Liver (tissue), 9 donors: ENCODE data around the gene ZNF503. TPM values are rescaled to one million over a fixed set of nuclear protein-coding genes. Genes with fewer than 3 reads are reported as not detected.

ENCODE experiments used
- DNase-seq: peaks from one replicate; pipeline ENCODE4 v3.0.0-alpha.2; 2017; ENCODE audit warnings: low spot score
- H3K27ac ChIP-seq, 2 donors: one replicate each; pipeline ENCODE4 v1.7.0; 2013; ENCODE audit warnings: inconsistent platforms in 2 of 2, low read length in 2 of 2, control low read depth in 1 of 2, low read depth in 1 of 2, mild to moderate bottlenecking in 1 of 2
- H3K27me3 ChIP-seq, 4 donors: one replicate each; pipeline versions ENCODE4 v1.6.1 to v1.7.0; 2013; ENCODE audit warnings: low read length in 3 of 4, inconsistent platforms in 1 of 4, mild to moderate bottlenecking in 1 of 4, moderate library complexity in 1 of 4; ENCODE audit not compliant: control insufficient read depth in 4 of 4, insufficient read depth in 4 of 4
- H3K36me3 ChIP-seq, 4 donors: one replicate each; pipeline versions ENCODE4 v1.6.1 to v1.7.0; 2013; ENCODE audit warnings: low read length in 3 of 4, mild to moderate bottlenecking in 3 of 4, low read depth in 1 of 4, moderate library complexity in 1 of 4; ENCODE audit not compliant: control insufficient read depth in 4 of 4, insufficient read depth in 3 of 4
- H3K4me1 ChIP-seq, 4 donors: one replicate each; pipeline versions ENCODE4 v1.6.1 to v1.7.0; 2013; ENCODE audit warnings: low read length in 3 of 4, mild to moderate bottlenecking in 3 of 4, moderate library complexity in 1 of 4; ENCODE audit not compliant: control insufficient read depth in 4 of 4, insufficient read depth in 4 of 4
- H3K4me3 ChIP-seq, 3 donors: one replicate each; pipeline versions ENCODE4 v1.6.1 to v1.7.0; 2013; ENCODE audit warnings: low read length in 3 of 3, control low read depth in 1 of 3, low read depth in 1 of 3, mild to moderate bottlenecking in 1 of 3
- H3K9ac ChIP-seq, 2 donors: one replicate each; pipeline ENCODE4 v1.7.0; 2013; ENCODE audit warnings: low read length in 2 of 2, mild to moderate bottlenecking in 2 of 2, moderate library complexity in 2 of 2, control low read depth in 1 of 2, low read depth in 1 of 2
- H3K9me3 ChIP-seq, 4 donors: one replicate each; pipeline versions ENCODE4 v1.6.1 to v1.7.0; 2013; ENCODE audit warnings: low read length in 3 of 4; ENCODE audit not compliant: control insufficient read depth in 4 of 4
- ATF3 ChIP-seq: IDR thresholded peaks from 2 replicates; pipeline ENCODE4 v1.6.1; 2016; ENCODE audit warnings: antibody characterized with exemption
- CTCF ChIP-seq: fragments of 150-350 bp; IDR thresholded peaks from 2 replicates; pipeline ENCODE4 v1.5.1; 2017; ENCODE audit warnings: improper control_type of control experiment, low read depth, low read length; ENCODE audit not compliant: missing input control
- EGR1 ChIP-seq, 2 donors: IDR thresholded peaks; 2 replicates each; pipeline ENCODE4 v1.6.1; 2016 to 2018; ENCODE audit warnings: antibody characterized with exemption in 2 of 2, low read depth in 2 of 2
- FOXA1 ChIP-seq: IDR thresholded peaks from 2 replicates; pipeline ENCODE4 v1.6.1; 2016; ENCODE audit warnings: antibody characterized with exemption
- FOXA2 ChIP-seq: IDR thresholded peaks from 2 replicates; pipeline ENCODE4 v1.6.1; 2016; ENCODE audit warnings: antibody characterized with exemption
- GABPA ChIP-seq, 2 donors: IDR thresholded peaks in 1 of 2; conservative IDR thresholded peaks in 1 of 2; 2 replicates each; pipeline ENCODE4 v1.6.1; 2016; ENCODE audit warnings: antibody characterized with exemption in 2 of 2, mild to moderate bottlenecking in 1 of 2, moderate library complexity in 1 of 2
- HNF4A ChIP-seq, 2 donors: conservative IDR thresholded peaks; 2 replicates each; pipeline ENCODE4 v1.6.1; 2016; ENCODE audit warnings: antibody characterized with exemption in 2 of 2, mild to moderate bottlenecking in 2 of 2
- JUND ChIP-seq, 2 donors: IDR thresholded peaks; 2 replicates each; pipeline ENCODE4 v1.6.1; 2016; ENCODE audit warnings: antibody characterized with exemption in 2 of 2
- NR2F2 ChIP-seq: IDR thresholded peaks from 2 replicates; pipeline ENCODE4 v1.6.1; 2016; ENCODE audit warnings: antibody characterized with exemption
- RXRA ChIP-seq, 2 donors: IDR thresholded peaks; 2 replicates each; pipeline ENCODE4 v1.6.1; 2017 to 2018; ENCODE audit warnings: antibody characterized with exemption in 2 of 2, mild to moderate bottlenecking in 1 of 2
- SP1 ChIP-seq: IDR thresholded peaks from 2 replicates; pipeline ENCODE4 v1.6.1; 2018; ENCODE audit warnings: antibody characterized with exemption, mild to moderate bottlenecking
- TAF1 ChIP-seq: conservative IDR thresholded peaks from 2 replicates; pipeline ENCODE4 v1.6.1; 2016; ENCODE audit warnings: antibody characterized with exemption, mild to moderate bottlenecking
- ZBTB33 ChIP-seq: IDR thresholded peaks from 2 replicates; pipeline ENCODE4 v1.6.1; 2016; ENCODE audit warnings: antibody characterized with exemption
- WGBS: extraction: QIAGEN DNeasy Blood & Tissue Kit; methylation state at CpG from one replicate; pipeline ENCODE4 v1.1.7; 2013; 5-methylcytosine and 5-hydroxymethylcytosine counted together
- polyA plus RNA-seq, 2 donors: library from polyadenylated mRNA; stranded (reverse) in 1 of 2; unstranded in 1 of 2; fragments of 200-250 nt in 1 of 2; fragments of >200 nt in 1 of 2; fragmentation: Nextera tagmentation in 1 of 2; extraction: Ambion mirVana in 1 of 2; gene quantifications; one replicate each; pipeline versions ENCODE4 v1.2.1 to v1.2.3, GENCODE V29; 2013 to 2015
- total RNA-seq, 2 donors: library from RNA; depleted of rRNA; stranded (reverse); fragments of >200 nt; gene quantifications; one replicate each; pipeline ENCODE4 v1.2.3, GENCODE V29; 2014
- TF ChIP-seq, protein P1 (sequence below): IDR thresholded peaks from 2 replicates; pipeline ENCODE4 v1.6.1; 2016; ENCODE audit warnings: antibody characterized with exemption
- donor health status: healthy.
- donor health status: healthy.
- donor health status: healthy.
- donor health status: healthy.
- donor health status: healthy.

The ZNF503 gene
- total and polyA plus RNA-seq, 4 donors: 1.6 to 5.2 (median 2.0) TPM

- H3K27ac ChIP-seq: no peak overlapping the region
These were observed 49.4 kb upstream of the ZNF503 start for GRCh38 chr10:75450644-75451640.

GRCh38 chr10:75450075-75450445 is 48.5 kb upstream of the ZNF503 start:
- Histone ChIP-seq H3K36me3 (peaks cover 0 to 6% (median 3%) of the 10 kb centered on the region in 4 donors), H3K27ac (no peak overlapping the region), H3K4me3 (no peak overlapping the region), H3K9ac (no peak overlapping the region), H3K9me3 (peaks cover 0 to 2% (median under 1%) of the 10 kb centered on the region in 4 donors), H3K4me1 (no peaks in the 10 kb centered on the region), H3K27me3 (no peaks in the 10 kb centered on the region)
- no peak for DNase-seq
- TF ChIP-seq SP1: no peak
- no peak for TF ChIP-seq EGR1 (IDR thresholded peaks at IDR 0.05; ENCODE audit: low read depth in 2 of 2)
- no peak for TF ChIP-seq CTCF
- no peak for TF ChIP-seq RXRA (IDR thresholded peaks at IDR 0.05)
- no peak for TF ChIP-seq GABPA (IDR thresholded peaks at IDR 0.05 in 1 of 2, conservative IDR thresholded peaks at IDR 0.05 in 1 of 2)
- TF ChIP-seq ATF3: no peak
- no peak for TF ChIP-seq TAF1
- no peak for TF ChIP-seq NR2F2
- 72% methylated on average over 4 of the region's 4 CpGs for WGBS

More at GRCh38 chr10:75450644-75451640, 49.4 kb upstream of the ZNF503 start:
- Histone ChIP-seq H3K36me3 (peaks cover 0 to 6% (median 4%) of the 10 kb centered on the region in 4 donors), H3K4me1 (no peaks in the 10 kb centered on the region), H3K4me3 (no peak overlapping the region), H3K9me3 (peaks cover 0 to 2% (median under 1%) of the 10 kb centered on the region in 4 donors), H3K9ac (no peak overlapping the region), H3K27me3 (no peaks in the 10 kb centered on the region)
- TF ChIP-seq TAF1: no peak
- TF ChIP-seq JUND (IDR thresholded peaks at IDR 0.05): no peak
- TF ChIP-seq FOXA2: no peak
- TF ChIP-seq, protein P1, sequence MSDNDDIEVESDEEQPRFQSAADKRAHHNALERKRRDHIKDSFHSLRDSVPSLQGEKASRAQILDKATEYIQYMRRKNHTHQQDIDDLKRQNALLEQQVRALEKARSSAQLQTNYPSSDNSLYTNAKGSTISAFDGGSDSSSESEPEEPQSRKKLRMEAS: no peak
- no peak for DNase-seq
- WGBS: 93% methylated on average over 18 of the region's 18 CpGs

GRCh38 chr10:75449382-75450074 is 48.0 kb upstream of the ZNF503 start:
- Histone ChIP-seq H3K9ac (no peak overlapping the region), H3K36me3 (peaks cover 0 to 6% (median 2%) of the 10 kb centered on the region in 4 donors), H3K9me3 (peaks cover 0 to 2% (median under 1%) of the 10 kb centered on the region in 4 donors), H3K4me1 (no peaks in the 10 kb centered on the region), H3K27me3 (no peaks in the 10 kb centered on the region), H3K4me3 (no peak overlapping the region), H3K27ac (no peak overlapping the region)
- no peak for DNase-seq
- no peak for TF ChIP-seq FOXA2
- no peak for TF ChIP-seq ATF3
- no peak for TF ChIP-seq HNF4A (conservative IDR thresholded peaks at IDR 0.05)
- TF ChIP-seq FOXA1: no peak
- no peak for TF ChIP-seq SP1
- no peak for TF ChIP-seq NR2F2
- TF ChIP-seq ZBTB33: no peak
- TF ChIP-seq GABPA (IDR thresholded peaks at IDR 0.05 in 1 of 2, conservative IDR thresholded peaks at IDR 0.05 in 1 of 2): no peak
- TF ChIP-seq TAF1: no peak
- no peak for TF ChIP-seq RXRA (IDR thresholded peaks at IDR 0.05)
- no peak for TF ChIP-seq CTCF
- 83% methylated on average over 7 of the region's 7 CpGs for WGBS
